Activated gamma-delta T cell treated with anti-CD3 and anti-CD28 coated beads, Interleukin-2, amount 50 U/mL, for 16 hours (primary cell): Measurements from ENCODE around the gene NBEAL1.
"Not testable (repeated sequence)": the region's sequence is repeated elsewhere in the genome, so short reads cannot be mapped to it uniquely, and the experiment has no call there.

Experiments
- DNase-seq: peaks from one replicate; pipeline ENCODE4 v3.0.0-alpha.2; 2020; ENCODE audit warnings: low read depth

The NBEAL1 gene

GRCh38 chr2:203039211-203039610 is 24.5 kb downstream of the NBEAL1 start:
- not testable (repeated sequence) for DNase-seq

DNA sequence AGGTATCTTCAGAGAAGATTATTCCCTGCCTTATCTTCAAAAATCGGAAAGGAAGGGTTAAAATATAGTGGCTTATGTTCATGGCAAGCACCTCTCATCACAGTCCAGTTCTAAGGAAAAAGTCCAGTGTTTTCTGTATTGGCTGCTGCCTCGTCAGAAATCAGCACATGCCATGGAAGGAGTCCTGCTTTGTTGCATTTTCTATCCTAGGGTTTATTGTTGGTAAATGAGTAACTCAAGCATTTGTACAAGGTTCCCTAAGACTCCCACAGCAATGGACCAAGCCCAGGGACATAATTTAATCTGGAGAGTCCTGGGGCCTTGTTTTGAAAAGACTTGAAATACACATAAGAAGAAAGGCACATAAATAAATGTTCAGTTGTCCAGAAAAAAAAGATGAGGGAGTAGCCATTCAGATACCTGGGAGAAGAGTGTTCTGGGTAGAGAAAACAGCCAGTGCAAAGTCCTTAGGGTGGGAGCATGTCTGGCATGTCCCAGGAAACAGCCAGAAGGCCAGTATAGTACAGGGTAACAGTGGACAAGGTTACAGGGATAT is 26.4 kb downstream of the NBEAL1 start:
- no peak for DNase-seq

GRCh38 chr2:203042178-203042577 is 27.5 kb downstream of the NBEAL1 start:
- DNase-seq, result no peak

GRCh38 chr2:203043226-203043625 is 28.6 kb downstream of the NBEAL1 start:
- no peak for DNase-seq

DNA sequence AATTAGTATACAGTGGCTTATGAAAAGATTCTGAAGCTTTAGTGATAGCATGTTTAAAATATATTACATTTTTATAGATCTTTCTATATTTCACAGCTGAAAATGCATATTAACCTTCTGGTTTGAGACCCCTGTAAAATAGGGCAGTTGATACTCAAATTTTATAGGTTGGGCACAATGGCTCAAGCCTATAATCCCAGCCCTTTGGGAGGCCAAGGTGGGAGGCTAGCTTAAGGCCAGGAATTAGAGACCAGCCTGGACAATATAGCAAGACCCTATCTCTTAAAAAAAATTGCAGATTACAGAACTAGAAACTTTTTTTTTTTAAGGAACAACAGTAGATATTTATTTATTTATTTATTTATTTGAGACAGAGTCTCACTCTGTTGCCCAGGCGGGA is 31.2 kb downstream of the NBEAL1 start:
- DNase-seq, result no peak

- no peak for DNase-seq
Measured at GRCh38 chr2:203052539-203052938, 37.9 kb downstream of the NBEAL1 start.

DNA sequence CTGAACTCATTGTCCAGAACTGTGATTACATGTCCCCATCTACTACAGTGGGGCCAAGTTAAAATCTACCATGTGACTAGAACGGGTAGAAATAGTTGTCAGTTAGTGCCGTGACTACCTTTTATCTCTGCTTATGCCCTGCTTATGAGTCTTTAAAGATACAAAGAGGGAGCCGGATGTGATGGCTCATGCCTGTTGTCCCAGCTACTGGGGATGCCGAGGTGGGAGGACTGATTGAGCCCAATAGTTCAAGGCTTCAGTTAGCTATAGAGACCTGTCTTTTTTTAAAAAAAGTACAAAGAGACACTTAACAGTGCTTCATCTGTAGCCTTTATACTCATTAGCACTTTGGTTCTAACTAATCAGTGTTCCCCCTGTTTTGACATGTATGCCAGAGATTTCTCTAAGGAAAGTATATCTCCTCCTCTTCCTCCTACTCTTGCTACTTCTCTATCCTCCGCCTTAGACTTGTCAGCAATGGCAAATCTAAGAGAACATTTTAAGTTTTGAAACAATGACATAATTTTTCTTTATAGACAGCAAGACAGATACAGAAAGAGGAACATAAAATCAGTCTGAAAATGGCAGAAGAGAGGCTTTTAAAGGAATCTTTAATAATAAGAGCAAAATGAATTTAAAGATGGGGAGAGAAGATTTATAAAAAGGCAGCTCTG is 45.0 kb downstream of the NBEAL1 start:
- DNase-seq, result no peak

GRCh38 chr2:203061346-203061745 is 46.7 kb downstream of the NBEAL1 start:
- DNase-seq, result no peak

- DNase-seq, result no peak
Measured at GRCh38 chr2:203062126-203062525, 47.5 kb downstream of the NBEAL1 start.

DNA sequence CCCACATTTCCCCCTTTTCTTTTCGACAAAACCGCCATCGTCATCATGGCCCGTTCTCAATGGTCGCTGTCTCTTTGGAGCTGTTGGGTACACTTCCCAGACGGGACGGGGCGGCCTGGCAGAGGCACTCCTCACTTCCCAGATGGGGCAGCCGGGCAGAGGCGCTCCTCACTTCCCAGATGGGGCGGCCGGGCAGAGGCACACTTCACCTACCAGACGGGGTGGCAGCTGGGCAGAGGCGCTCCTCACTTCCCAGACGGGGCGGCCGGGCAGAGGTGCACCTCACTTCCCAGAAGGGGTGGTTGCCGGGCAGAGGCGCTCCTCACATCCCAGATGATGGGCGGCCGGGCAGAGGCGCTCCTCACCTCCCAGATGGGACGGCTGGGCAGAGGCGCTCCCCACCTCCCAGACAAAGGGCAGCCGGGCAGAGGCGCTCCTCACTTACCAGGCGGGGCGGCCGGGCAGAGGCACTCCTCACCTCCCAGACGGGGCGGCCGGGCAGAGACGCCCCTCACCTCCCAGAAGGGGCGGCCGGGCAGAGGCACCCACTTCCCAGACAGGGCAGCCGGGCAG is 51.9 kb downstream of the NBEAL1 start:
- not testable (repeated sequence) for DNase-seq

- no peak for DNase-seq
Measured at GRCh38 chr2:203070701-203071100, 56.0 kb downstream of the NBEAL1 start.

- DNase-seq, result no peak
Measured at GRCh38 chr2:203071148-203071547, 56.5 kb downstream of the NBEAL1 start.

DNA sequence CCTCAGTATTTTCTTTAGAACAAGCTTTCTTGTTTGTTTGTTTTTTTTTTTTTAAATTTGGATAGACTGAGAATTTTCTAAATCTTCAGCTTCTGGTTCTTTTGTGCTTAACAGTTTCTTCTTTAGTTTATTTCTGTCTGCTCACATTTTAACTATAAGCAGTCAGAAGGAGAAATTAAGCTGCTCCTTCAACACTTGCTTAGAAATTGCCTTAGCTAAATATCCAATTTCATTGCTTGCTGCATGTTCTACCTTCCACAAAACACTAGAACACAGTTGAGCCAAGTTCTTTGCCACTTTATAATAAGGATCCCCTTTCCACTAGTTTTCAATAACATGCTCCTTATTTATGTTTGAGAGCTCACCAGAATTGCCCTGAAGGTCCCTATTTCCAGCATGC is 57.7 kb downstream of the NBEAL1 start:
- no peak for DNase-seq

DNA sequence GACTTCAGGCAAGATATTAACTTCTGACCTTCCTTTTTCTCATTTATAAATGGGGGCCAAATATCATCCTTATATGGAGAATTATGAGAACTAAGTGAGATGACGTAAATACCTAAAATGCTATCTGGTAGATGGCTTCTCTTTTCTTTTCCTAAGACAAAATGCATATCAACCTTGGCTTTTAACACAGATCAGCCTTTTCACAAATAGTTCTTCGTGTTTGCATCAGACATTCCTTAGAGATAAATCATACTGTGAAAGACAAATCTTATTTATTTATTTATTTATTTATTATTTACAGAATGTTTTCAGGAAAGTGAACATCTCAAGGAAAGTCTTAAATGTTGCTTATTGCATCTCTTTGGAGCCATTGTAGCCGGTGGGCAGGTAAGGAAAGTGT is 62.8 kb downstream of the NBEAL1 start:
- DNase-seq, result no peak

- DNase-seq, result no peak
Measured at GRCh38 chr2:203080447-203081045, 65.9 kb downstream of the NBEAL1 start.

- no peak for DNase-seq
Measured at GRCh38 chr2:203083328-203083727, 68.7 kb downstream of the NBEAL1 start.

- DNase-seq, result not testable (repeated sequence)
Measured at GRCh38 chr2:203086381-203086780, 71.7 kb downstream of the NBEAL1 start.

GRCh38 chr2:203090721-203091120 is 76.0 kb downstream of the NBEAL1 start:
- DNase-seq, result not testable (repeated sequence)

GRCh38 chr2:203097735-203098134 is 83.1 kb downstream of the NBEAL1 start:
- DNase-seq, result no peak

DNA sequence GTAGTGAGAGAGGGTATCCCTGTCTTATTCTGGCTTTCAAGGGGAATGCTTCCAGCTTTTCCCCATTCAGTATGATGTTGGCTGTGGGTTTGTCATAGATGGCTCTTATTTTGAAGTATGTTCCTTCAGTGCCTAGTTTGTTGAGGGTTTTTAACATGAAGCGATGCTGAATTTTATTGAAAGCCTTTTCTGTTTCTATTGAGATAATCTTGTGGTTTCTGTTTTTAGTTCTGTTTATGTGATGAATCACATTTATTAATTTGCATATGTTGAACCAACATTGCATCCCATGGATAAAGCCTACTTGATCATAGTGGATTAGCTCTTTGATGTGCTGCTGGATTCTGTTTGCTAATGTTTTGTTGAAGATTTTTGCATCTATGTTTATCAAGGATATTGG is 87.7 kb downstream of the NBEAL1 start:
- not testable (repeated sequence) for DNase-seq

DNA sequence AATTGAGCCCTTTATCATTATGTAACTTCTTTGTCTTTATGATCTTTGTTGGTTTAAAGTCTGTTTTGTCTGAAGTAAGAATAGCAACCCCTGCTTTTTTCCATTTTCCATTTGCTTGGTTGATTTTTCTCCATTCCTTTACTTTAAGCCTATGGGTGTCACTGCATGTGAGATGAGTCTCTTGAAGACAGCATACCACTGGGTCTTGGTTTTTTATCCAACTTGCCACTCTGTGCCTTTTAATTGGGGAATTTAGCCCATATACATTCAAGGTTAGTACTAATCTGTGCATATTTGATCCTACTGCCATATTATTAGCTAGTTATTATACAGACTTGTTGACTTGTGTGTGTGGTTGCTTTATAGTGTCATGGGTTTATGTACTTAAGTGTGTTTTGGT is 89.6 kb downstream of the NBEAL1 start:
- DNase-seq, result no peak

DNA sequence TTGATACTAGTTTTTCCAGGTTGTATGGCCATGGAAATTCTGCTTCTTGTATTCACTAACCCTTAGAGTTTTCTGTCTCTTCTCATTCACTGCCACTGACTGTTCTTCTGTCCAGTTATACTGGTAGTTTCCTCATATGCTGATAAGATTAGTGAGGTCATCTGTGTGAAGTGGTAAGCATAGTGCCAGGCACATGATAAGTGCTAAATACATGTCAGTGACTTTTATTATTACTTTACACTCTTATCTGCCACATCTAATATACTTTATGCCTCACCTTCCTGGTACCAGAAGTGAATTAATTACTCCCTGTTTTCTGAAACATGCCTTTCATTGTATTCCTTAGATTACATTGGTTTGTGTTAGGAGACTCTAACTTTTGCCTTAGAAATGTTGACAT is 91.3 kb downstream of the NBEAL1 start:
- no peak for DNase-seq

DNA sequence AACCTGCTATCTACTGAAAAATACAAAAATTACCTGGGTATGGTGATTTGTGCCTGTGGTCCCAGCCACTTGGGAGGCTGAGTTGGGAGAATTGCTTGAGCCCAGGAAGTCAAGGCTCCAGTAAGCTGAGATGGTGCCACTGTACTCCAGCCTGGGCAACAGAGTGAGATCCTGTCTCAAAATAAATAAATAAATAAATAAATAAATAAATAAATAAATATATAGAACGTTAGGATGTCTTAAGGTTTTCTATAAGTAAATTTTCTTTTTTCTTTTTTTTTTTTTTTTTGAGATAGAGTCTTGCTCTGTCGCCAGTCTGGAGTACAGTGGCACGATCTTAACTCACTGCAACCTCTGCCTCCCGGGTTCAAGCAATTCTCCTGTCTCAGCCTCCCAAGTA is 95.8 kb downstream of the NBEAL1 start:
- DNase-seq, result not testable (repeated sequence)
